ENCODE measurements around the gene NOTCH4. TPM values are rescaled to one million over a fixed set of nuclear protein-coding genes. Genes with fewer than 3 reads are reported as not detected.

Gene NOTCH4
- total RNA-seq, 1 experiment from 2014 or later, result 2.3 TPM

DNA sequence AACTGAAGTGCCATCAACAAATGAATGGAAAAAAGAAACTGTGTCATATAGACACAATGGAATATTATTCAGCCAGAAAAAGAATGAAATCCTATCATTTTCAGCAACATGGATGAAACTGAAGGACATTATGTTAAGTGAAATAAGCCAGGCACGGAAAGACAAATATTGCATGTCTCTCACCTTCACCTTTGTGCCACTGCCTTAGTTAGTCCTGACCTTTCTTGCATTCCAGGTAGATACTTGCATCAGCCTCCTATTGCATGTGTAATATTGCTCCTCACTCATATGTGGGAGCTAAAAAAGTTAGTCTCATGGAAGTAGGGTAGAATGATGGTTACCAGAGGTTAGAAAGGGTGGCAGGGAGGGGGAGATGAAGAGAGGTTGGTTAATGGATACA, 14.9 kb downstream of the NOTCH4 start:
- no peak overlapping the region for H4K8ac ChIP-seq (replicated peaks; ENCODE audit: insufficient read length, low read depth, low read length)
- no peak overlapping the region for H2BK12ac ChIP-seq (ENCODE audit: insufficient read length, low read depth, low read length)
- Mint-ChIP-seq H3K4me3 (no peak overlapping the region), H3K36me3 (ENCODE audit: insufficient read depth in 1 of 3, low read depth in 3 of 3) (no peaks in the 10 kb centered on the region), H3K9me3 (peaks cover 0 to 3% of the 10 kb centered on the region in 2 experiments; a peak in 2 of 5 replicates), H3K4me1 (no peaks in the 10 kb centered on the region), H3K27ac (no peak overlapping the region), H3K27me3 (ENCODE audit: low read depth) (peaks cover 10% of the 10 kb centered on the region)
- TF ChIP-seq, protein P1, sequence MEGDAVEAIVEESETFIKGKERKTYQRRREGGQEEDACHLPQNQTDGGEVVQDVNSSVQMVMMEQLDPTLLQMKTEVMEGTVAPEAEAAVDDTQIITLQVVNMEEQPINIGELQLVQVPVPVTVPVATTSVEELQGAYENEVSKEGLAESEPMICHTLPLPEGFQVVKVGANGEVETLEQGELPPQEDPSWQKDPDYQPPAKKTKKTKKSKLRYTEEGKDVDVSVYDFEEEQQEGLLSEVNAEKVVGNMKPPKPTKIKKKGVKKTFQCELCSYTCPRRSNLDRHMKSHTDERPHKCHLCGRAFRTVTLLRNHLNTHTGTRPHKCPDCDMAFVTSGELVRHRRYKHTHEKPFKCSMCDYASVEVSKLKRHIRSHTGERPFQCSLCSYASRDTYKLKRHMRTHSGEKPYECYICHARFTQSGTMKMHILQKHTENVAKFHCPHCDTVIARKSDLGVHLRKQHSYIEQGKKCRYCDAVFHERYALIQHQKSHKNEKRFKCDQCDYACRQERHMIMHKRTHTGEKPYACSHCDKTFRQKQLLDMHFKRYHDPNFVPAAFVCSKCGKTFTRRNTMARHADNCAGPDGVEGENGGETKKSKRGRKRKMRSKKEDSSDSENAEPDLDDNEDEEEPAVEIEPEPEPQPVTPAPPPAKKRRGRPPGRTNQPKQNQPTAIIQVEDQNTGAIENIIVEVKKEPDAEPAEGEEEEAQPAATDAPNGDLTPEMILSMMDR (conservative IDR thresholded peaks at IDR 0.05), result no peak
- no peak overlapping the region for H2BK5ac ChIP-seq (ENCODE audit: insufficient read length, low read length)
- H3K4me1 ChIP-seq (ENCODE audit: insufficient read depth, low read length), result no peaks in the 10 kb centered on the region
- H3K4me2 ChIP-seq (ENCODE audit: insufficient read depth, insufficient read length, low read length), result no peak overlapping the region
- no peak overlapping the region for H2BK15ac ChIP-seq (ENCODE audit: low read depth, low read length)
- no peak overlapping the region for H3K23ac ChIP-seq (ENCODE audit: insufficient read length, low read depth, low read length)
- no peak overlapping the region for H3K18ac ChIP-seq (ENCODE audit: insufficient read length, low read depth, low read length)
- no peaks in the 10 kb centered on the region for H3K27me3 ChIP-seq (ENCODE audit: insufficient read depth, low read length)
- WGBS (ENCODE audit: extremely low coverage, insufficient read length, low lambda C conversion rate), result no CpG with 5 or more reads among the region's 1 CpG
- H4K5ac ChIP-seq (ENCODE audit: insufficient read length, low read depth, low read length), result no peak overlapping the region
- H3K4ac ChIP-seq (ENCODE audit: low read depth, low read length), result no peak overlapping the region
- DNase-seq, result no peak
- H3K14ac ChIP-seq (ENCODE audit: insufficient read depth, low read length), result no peak overlapping the region
- H2AFZ ChIP-seq (ENCODE audit: low read length), result no peak overlapping the region
- H3K9ac ChIP-seq (ENCODE audit: extremely low read depth, insufficient read length, low read length), result no peak overlapping the region
- H3K56ac ChIP-seq (ENCODE audit: insufficient read length, low read depth, low read length), result no peak overlapping the region
- H4K91ac ChIP-seq (ENCODE audit: insufficient read length, low read depth, low read length), result no peak overlapping the region
- no peak overlapping the region for H2BK120ac ChIP-seq (ENCODE audit: low read depth, low read length, poor library complexity, severe bottlenecking)
- no peak overlapping the region for H3T11ph ChIP-seq (ENCODE audit: low read length)
- H3K27ac ChIP-seq (ENCODE audit: insufficient read length, low read depth, low read length), result no peak overlapping the region
- H2AK5ac ChIP-seq (ENCODE audit: insufficient read length, low read length), result no peak overlapping the region
- no peaks in the 10 kb centered on the region for H3K79me2 ChIP-seq (ENCODE audit: insufficient read depth, low read length)
- no peaks in the 10 kb centered on the region for H3K9me3 ChIP-seq (ENCODE audit: control insufficient read depth, low read depth, low read length)
- no peaks in the 10 kb centered on the region for H3K23me2 ChIP-seq (ENCODE audit: insufficient read length, low read depth, low read length, poor library complexity, severe bottlenecking)
- H2BK20ac ChIP-seq (ENCODE audit: low read depth, low read length, poor library complexity, severe bottlenecking), result no peak overlapping the region
- H4K20me1 ChIP-seq (ENCODE audit: control insufficient read depth, insufficient read depth, insufficient read length), result no peaks in the 10 kb centered on the region
- H3K79me1 ChIP-seq (ENCODE audit: insufficient read depth, low read depth, low read length, poor library complexity, severe bottlenecking), result no peaks in the 10 kb centered on the region

Data from H9 (cell line).